ENCODE data around the gene SEC14L2.
"Not testable (repeated sequence)": the region's sequence is repeated elsewhere in the genome, so short reads cannot be mapped to it uniquely, and the experiment has no call there.

Gene SEC14L2

DNA sequence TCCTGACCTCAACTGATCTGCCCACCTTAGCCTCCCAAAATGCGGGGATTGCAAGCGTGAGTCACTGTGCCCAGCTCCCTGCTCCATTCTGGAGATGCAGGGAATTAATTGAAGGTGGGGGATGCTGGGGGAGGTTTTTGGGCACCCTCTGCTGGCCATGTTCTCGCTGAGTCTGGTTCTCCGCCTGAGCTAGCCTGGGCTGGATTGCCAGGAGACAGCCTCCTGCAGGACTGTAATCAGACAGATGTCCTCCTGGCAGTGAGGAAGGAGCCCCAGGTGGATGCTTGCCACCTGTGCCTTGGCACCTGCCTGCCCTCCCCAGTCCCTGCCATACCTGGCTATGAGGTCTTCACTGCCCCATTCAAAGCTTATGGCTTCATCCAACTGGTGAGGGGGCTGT is 34.1 kb downstream of the SEC14L2 start:
- DNase-seq: no peak

DNA sequence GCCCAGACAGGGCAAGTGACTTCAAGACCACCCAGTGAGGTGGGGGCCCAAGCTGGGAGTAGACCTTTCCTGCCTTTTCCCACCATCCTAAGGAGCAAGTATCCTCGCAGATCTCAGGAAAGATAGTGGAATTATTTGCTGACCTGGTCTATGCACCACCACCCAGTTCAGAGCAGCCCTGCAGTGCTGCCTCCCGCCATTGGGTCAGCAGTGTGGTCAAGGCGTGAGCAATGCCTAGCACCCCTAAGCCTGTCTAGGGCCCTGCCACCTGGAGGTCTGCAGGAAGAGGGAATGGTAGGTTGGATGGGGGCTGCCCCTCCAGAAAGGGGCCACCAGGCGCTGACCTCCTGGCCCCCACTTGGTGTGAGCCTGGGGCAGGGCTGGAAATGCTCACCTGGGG is 35.3 kb downstream of the SEC14L2 start:
- no peak for DNase-seq

DNA sequence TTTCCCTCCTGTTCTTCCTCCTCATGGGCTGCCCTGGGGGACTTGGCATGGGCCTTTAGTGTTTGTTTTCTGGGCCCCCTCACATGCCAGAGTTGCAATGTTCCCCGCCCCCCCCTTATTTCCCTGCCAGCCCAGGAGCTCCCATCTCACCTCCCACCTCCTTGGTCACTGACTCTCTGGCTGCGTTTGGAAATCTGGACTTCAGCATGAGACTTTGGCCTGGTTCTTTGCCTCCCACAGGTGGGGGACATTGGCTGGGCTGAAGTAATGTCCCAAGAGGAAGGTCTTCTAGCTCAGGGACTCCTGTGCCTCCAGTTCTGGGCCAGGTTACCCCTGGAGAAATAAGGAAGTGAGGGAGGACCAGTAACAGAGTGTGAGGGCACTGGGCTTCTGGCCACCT is 35.7 kb downstream of the SEC14L2 start:
- no peak for DNase-seq

DNA sequence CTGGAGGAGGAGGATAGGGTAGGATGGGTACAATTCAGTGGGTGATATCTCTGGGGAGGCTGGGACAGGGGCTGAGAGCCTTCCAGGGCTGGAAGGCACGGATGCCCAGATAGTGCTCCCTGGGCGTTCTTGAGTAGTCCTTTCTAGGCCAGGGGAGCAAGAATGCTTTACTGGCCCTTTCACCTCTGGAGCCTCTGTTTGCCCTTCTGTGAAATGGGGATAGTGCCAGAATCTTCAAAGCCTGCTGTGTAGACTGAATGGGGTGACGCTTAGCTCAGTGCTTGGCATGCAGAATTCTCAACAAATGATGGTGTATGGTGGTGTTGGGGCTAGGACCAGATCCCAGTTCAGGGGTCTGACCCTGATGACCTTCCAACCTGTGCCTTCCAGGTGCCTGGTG is 36.4 kb downstream of the SEC14L2 start:
- no peak for DNase-seq

DNA sequence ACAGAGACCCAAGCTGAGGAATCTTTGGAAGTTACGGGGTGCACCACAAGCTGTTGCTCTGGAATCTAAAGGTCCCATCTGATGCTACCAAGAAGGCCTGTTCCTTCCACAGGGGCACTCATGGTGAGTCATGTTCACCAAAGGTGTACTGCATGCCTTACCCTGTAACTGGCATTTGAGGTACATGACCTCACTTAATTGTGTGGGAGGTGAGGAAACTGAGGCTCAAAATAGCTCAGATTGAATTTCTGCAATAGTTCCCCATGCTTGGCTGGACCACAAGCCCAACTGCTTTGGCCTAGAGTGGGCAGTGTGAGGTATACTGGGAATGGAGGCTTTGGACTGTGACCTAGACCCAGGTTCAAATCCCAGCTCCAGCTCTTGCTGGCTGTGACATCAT is 37.0 kb downstream of the SEC14L2 start:
- DNase-seq: no peak

DNA sequence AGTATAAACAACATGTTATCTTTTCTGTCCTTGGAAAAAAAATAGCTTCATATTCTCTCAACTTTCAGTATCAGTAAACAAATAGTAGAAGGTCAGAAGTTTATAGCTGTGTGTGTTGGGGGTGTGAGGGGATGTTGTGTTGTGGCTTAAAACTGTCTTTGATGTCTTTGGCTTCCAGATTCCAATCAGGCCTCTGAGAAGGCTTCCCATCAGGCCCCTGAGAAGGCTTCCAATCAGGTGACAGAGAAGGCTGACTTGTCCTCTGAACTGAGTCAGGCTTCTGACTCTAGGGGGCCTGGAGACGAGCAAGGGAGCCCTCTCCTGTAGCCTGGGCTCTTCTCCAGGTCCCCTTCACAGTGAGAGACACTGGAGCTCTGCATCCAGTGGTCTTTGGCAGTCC is 38.0 kb downstream of the SEC14L2 start:
- no peak for DNase-seq

DNA sequence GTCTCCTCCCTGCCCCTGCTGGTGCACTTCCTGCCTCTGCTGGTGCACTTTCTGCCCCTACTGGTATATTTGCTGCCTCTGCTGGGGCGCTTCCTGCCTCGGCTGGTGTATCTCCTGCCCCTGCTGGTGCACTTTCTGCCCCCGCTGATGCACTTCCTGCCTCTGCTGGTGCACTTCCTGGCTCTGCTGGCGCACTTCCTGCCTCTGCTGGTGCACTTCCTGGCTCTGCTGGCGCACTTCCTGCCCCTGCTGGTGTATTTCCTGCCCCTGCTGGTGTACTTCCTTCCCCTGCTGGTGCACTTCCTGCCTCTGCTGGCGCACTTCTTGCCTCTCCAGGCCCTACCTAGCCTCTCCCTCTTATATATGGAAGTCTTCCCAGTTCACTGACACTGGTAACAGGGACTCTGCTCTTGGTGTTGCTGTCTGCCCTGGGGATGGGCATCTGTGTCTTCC is 38.9 kb downstream of the SEC14L2 start:
- no peak for DNase-seq

DNA sequence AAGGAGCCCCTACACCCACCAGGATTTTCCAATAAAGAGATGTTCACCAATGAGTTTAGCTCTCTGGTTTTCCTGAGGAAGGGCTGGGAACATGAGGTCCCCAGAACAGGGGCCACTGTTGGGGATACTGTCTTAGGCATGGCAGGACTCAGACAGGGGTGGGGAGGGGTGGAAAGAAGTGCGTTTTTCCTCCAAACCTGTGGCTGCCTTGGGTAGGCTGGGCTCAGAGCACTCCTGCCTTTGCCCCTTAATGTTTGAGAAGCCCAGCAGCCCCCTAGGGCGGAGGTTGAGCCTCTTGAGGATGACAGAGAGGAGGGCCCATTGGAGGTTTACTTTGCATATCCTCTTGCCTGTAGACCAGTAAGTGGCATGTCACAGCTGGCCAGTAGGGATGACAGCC is 39.4 kb downstream of the SEC14L2 start:
- no peak for DNase-seq

DNA sequence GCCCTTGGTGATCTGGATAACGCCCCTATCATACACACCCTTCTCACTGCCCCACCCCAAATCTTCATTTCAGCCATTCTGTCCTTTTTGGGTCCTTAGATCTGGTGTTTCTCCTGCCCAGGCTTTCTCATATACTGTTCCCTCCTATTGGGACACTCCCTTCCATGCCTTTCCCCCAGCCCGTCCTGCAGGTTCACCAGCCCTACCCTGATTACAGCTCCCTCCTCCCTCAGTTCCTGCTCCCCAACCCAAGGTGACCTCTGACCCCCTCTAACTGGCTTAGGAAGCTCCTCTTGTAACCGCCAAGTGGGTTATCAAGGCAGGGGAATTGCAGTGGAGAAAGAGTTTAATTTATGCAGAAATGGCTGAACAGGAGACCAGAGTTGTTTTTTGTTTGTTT is 41.7 kb downstream of the SEC14L2 start:
- DNase-seq: no peak

DNA sequence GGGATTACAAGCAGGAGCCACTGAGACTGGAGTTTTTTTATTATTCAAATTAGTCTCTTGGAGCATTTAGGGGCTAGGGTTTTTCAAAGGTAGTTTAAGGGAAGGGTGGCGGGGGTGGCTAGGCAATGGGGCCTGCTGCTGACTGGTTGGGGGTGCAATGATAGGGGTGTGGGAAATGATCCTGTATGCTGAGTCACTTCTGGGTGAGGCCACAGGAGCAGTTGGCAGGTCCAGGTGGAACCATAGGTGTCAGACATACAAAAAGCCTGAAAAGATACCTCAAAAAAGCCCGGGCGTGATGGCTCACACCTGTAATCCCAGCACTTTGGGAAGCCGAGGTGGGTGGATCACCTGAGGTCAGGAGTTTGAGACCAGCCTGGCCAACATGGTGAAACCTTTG is 42.4 kb downstream of the SEC14L2 start:
- no peak for DNase-seq

DNA sequence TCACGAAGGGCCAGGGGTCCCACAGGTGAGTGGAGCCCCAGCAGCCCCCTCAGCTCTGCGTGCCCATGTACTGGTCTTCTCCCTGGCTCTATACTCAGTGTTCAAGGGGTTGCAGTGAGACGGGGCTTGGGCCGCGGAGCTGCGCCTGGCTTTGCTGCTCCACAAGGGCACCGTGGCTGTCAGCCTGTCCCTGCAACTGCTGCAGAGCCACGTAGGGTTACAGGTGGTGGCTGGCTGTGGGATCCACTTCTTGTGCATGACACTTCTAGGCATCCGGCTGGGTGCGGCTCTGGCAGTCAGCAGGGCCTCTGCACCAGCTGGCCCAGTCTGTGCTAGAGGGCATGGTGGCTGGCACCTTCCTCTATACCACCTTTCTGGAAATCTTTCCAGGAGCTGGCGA is 43.0 kb downstream of the SEC14L2 start:
- DNase-seq: no peak

DNA sequence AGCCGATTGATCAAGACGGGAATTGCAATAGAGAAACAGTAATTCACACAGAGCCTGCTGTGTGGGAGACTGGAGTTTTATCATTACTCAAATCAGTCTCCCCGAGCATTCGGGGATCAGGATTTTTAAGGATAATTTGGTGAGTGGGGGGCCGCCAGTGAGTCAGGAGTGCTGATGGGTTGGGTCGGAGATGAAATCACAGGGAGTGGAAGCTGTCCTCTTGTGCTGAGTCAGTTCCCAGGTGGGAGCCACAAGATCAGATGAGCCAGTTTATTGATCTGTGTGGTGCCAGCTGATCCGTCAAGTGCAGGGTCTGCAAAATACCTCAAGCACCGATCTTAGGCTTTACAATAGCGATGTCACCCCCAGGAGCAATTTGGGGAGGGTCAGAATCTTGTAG is 44.3 kb downstream of the SEC14L2 start:
- no peak for DNase-seq

DNA sequence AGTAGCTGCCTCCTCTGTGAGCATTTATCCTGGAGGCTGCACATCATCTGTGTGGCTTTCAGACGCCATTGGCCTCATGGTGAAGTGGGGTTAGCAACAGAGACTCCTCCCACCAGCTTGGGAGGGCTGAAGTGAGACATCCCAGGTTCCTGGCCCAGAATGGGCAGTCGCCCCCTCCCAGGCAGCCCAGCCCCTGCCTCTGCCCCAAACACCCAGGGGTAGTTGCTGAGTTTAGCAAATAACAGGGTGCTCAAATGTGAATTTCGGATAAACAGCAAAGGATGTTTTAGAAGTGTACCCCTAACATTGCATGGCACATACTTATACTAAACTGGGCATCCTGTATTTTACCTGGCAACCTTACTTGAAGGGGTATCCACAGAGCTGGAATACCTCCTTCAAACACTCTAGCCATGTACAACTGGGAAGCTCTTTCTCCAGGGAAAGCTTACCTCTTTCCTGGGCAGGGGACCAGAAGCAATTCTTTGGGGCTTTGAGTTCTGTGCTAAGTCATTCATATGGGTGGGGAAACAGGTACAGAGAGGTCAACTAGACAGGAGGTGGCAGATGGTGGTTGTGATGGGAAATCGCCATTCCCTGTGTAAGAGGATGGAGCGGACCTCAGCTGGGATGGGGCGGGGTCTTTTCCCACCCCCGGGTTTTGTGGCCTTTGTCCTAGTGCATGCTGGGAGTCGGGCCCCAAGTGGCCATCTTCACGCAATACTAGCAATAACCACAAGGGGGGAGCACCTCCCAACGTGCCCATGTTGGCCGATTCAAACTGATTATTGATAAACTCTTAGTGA is 48.0 kb downstream of the SEC14L2 start:
- DNase-seq: peak; percentile 30

DNA sequence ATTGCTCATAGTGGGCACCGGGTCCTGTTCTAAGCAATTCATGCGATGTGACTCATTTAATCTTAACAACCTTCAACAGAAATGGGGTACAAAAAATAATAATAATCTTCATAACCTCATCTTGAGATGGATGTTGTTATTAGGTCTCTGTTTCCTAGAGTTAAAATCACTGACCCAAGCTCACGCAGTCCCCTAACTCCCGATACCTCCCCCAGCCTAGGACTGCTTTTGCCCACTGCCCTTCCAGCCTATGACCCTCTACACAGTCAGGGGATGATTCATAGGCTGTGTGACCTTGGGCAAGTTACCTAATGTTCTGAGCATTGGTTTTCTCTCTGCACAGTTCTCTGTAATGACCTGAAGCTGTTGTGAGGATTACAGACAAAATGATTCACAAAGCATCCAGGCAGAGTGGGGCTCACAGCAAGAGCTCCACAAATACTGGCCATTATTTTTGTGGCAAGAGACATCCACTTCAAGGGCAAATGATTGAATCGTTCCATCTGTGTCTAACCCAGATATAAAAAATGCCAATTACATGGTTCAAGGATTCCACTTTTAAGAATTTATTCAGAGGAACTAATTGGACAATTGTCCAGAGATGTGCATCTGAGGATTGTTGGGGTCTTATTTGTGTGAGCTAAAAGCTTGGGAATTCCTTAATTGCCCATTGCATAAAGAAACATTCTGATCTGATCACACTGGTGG is 48.8 kb downstream of the SEC14L2 start:
- no peak for DNase-seq

DNA sequence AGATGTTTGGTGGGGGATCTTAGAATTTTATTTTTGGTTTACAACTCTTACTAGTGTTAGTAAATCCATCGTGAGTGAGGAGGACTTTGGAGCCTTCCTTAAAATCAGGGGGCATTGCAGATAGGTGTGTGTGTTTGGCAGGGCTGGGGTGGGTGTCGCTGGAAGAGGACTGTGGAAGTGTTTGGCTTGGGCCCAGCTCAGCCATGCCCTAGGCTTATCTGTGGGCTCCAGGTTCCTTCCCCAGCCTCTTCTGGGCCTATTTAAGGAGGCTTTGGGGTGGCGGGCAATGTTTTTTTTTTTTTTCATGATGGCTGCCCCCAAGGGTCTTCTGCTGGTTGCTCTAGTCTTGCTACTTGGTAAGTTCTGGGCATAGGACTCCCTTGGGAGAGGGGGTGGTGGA is 50.8 kb downstream of the SEC14L2 start:
- no peak for DNase-seq

DNA sequence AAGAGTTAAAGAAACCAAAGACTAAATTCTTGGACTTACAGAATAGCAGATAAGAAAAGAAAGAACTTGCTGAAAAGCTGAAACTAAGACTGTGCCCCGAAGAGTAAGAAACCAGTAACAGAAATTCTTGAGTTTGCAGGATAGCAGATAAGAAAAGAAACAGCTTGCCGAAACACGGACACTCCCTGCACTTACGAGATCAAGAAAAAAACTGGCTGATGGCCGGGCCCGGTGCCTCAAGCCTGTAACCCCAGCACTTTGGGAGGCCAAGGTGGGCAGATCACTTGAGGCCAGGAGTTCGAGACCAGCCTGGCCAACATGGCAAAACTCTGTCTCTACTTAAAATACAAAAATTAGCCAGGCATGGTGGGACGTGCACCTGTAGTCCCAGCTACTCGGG is 54.7 kb downstream of the SEC14L2 start:
- not testable (repeated sequence) for DNase-seq

DNA sequence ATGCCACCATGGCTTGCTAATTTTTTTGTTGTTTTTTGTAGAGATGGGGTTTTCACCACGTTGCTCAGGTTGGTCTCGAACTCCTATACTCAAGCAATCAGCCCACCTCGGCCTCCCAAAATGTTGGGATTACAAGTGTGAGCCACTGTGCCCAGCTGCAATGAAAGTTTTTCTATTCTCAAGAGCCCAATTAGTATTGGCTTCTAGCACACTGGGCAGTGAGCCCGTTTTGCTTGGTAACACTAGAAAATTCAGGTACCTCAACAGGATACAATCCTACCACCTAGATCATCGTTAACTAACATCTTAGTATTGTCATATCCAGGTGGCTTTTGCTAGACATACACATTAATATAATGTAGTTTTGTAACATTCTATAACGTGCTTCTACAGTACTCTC is 56.0 kb downstream of the SEC14L2 start:
- peak; percentile 66 for DNase-seq

DNA sequence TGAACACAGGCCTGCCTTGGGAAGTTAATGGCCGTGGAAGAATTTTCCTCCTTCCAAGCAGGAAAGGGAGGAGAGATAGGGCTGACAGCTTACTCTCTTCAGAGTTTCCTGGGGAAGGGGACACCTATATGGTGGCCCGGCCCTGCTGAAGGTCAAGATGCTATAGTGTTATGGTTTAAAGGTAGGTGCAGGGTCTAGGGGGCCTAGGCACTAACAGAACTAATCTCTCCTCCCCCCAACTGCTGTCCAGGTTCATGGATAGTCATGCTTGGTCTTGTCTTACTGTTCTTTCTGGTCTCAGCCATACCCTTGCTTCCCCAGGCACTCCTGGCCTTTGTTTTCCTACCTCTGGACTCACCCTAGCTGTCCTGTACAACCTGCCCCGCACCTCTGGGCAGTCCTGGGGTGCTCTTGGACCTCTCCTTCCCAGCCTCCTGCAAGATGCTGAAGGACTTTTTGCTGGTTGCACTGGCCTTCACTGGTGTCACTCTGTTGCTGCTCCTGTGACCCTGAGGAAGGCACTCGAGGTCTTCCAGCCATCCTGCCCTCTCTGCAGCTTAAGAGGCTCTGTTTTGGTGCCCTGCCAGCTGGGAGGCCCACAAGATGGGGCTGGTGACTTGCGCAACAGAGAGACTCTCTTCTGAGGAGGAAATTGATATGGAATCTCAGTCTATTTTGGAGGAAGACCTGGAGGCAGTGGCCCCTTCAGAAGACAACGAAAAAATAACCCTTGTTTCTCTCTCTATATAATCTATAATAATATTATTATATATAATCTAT is 57.1 kb downstream of the SEC14L2 start:
- peak; percentile 69 for DNase-seq

DNA sequence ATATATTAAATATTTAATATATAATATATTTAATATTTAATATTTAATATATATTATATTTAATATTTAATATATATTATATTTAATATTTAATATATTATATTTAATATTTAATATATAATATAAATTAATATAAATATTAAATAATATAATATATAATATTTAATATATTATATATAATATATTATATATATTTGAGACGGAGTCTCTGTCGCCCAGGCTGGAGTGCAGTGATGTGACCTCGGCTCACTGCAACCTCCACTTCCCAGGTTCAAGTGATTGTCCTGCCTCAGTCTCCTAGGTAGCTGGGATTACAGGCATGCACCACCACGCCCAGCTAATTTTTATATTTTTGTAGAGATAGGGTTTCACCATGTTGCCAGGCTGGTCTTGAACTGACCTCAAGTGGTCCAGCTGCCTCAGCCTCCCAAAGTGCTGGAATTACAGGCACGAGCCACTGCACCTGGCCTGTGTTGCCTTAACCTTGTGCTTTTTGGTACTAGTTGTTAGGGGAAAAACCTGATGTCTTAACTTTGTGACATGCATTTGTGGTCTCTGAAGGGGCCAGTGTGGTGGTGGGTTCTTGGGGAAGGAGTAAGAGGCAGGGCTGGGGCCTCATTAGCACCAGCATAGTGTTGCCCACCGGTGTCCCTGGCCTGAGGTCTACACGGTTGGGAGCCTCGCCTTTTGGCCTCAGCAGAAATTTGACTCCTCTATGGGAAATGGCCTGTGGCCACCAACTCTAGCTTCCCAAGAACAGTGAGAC is 58.4 kb downstream of the SEC14L2 start:
- DNase-seq: no peak

DNA sequence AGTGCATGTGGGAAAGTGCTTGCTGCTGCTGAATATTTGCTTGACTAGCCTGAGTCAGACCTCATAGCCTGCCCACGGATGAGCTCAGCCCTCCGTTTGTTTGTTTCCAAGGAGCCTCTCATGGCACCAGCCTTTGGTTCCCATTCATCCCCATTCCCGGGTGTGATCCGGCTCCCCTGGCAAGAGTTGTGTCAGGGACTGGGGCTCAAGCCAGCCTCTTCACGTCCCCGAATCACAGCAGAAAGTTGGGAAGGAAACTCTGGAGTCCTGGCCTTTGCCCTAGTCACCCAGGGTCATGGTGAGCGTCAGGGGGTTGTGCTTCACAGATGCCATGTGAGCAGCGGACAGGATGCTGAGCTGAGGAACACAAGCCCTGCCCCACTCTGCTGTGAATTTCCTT is 61.2 kb downstream of the SEC14L2 start:
- peak; percentile 35 for DNase-seq

DNA sequence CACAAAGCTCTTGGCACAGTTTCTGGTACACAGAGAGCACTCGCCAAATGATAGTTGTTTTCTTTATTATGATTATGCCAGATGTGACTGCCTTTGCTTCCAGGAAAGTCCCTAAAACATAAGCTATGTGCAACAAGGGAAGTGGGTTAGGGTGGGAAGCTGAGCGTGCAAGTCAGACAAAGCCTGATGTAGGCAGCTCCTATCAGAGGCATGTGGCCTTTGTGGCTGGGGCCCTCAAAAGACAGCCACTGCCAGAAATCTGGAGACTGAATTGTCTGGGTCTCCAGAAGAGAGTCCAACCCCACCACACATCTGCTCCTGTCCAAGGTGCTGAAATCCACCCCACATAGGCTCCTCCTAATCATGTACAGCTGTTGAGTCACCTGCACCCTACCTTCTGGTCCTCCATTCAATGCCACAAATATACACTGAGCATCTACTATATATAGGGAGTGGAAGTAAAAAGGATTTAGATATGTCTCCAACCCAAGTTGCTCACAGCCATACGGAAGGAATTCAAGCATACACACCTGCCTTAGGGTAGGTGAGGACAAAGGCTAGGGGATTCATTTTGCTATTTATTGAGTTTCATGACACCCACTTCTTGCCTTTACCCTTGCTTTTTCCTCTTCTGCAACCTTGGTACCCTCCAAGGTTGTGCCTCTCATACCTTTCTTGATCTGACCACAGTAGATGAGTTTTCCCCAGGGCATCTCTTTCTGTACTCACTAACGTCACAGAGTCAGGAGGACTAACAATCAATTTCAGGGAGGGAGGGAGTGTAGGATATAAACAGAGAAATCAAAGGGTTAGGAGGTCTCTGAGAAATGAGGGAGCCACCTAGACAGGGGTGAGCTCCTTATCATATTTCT is 62.6 kb downstream of the SEC14L2 start:
- DNase-seq: no peak

DNA sequence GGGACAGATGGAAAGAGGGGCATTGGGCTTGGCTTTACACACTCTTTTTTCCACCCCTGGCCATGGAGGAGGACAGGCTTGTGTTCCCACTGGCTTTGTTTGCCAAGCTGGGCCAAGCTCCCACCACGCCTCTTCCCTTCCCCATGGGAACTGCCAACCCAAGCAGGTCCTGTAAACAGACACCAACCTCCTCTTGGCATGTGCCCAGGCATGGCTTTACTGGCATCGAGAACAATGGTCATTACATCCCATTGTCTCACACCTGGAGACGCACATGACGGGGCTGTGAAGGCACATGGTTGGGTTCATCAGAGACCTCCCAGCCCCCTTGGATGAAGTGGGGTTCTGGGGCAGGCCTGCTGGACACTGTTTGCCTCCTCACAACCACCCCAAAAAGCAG is 63.3 kb downstream of the SEC14L2 start:
- DNase-seq: peak; percentile 94

Data from NCI-H2029 (cell line).